GM12878 (cell line): Measurements from ENCODE around the gene CD86. TPM values are rescaled to one million over a fixed set of nuclear protein-coding genes. Genes with fewer than 3 reads are reported as not detected.

Experiments
- ATAC-seq: fragments of 200-7000 bp; cut with Tn5 transposase; 3 replicates; pipeline ENCODE4 v1.9.1; 2020; ENCODE audit warnings: mild to moderate bottlenecking, moderate library complexity
- BruUV-seq: library from RNA; stranded (reverse); fragments of 400-500 nt; replicated peaks from 2 replicates; lab custom pipeline; 2021; lab: Mats Ljungman, UMichigan
- CTCF ChIA-PET: fragments of 300-600 bp; sonication (Branson Sonifier 250); formaldehyde crosslinking; extraction: SDS; loops from one replicate; lab custom pipeline; 2021; ENCODE audit warnings: inconsistent platforms; lab: Yijun Ruan, JAX
- POLR2A ChIA-PET: fragments of 350-600 bp; formaldehyde crosslinking; extraction: SDS; loops from one replicate; lab custom pipeline; 2021; ENCODE audit warnings: inconsistent platforms; lab: Charles Lee
- RAD21 ChIA-PET: fragments of 300-600 bp; sonication (Branson Sonifier 250); formaldehyde crosslinking; loops from one replicate; lab custom pipeline; 2023; ENCODE audit warnings: antibody characterized with exemption; ENCODE audit not compliant: unreplicated experiment; lab: Charles Lee
- SMC1A ChIA-PET: fragments of 300-600 bp; sonication (Branson Sonifier 250); formaldehyde crosslinking; loops from one replicate; lab custom pipeline; 2023; ENCODE audit not compliant: unreplicated experiment, uncharacterized antibody; lab: Charles Lee
- DNase-seq: peaks from one replicate; pipeline ENCODE4 v3.0.0-alpha.2; 2011; ENCODE audit warnings: low read depth, low spot score
- FAIRE-seq: peaks from 3 replicates; lab custom pipeline; 2011; peaks lifted over from hg19 to GRCh38; lab: Jason Lieb, UNC
- H2AFZ ChIP-seq: 2 replicates; pipeline ENCODE4 v1.6.0; 2011; ENCODE audit warnings: low read depth, low read length, control low read depth; ENCODE audit not compliant: control insufficient read depth
- H3K27ac ChIP-seq: 2 replicates; pipeline ENCODE4 v1.5.1; 2011; ENCODE audit warnings: control low read depth; ENCODE audit not compliant: control insufficient read depth, insufficient read depth
- H3K27me3 ChIP-seq, 2 experiments: replicated peaks in 1 of 2; 2 replicates each; pipeline versions ENCODE4 v1.6.0 to v1.6.1; 2011; ENCODE audit warnings: low read length in 1 of 2; ENCODE audit not compliant: control insufficient read depth in 2 of 2, insufficient read depth in 2 of 2
- H3K36me3 ChIP-seq, 2 experiments: 2 replicates each; pipeline ENCODE4 v1.5.1; 2011; ENCODE audit warnings: low read length in 1 of 2; ENCODE audit not compliant: control insufficient read depth in 2 of 2, insufficient read depth in 2 of 2
- H3K4me1 ChIP-seq: 2 replicates; pipeline ENCODE4 v1.6.1; 2011; ENCODE audit warnings: mild to moderate bottlenecking, low read length, moderate library complexity, mixed read lengths; ENCODE audit not compliant: control insufficient read depth, insufficient read depth
- H3K4me2 ChIP-seq: 2 replicates; pipeline ENCODE4 v1.6.0; 2011; ENCODE audit warnings: control low read depth; ENCODE audit not compliant: control insufficient read depth, insufficient read depth
- H3K4me3 ChIP-seq: fragments of 200-600 bp; sonication (generic); 2 replicates; pipeline ENCODE4 v1.5.1; 2016
- H3K79me2 ChIP-seq: 2 replicates; pipeline ENCODE4 v1.6.0; 2011; ENCODE audit warnings: low read length; ENCODE audit not compliant: control insufficient read depth, insufficient read depth
- H3K9ac ChIP-seq: 2 replicates; pipeline ENCODE4 v1.8.0; 2011; ENCODE audit warnings: low read length, control low read depth, mixed read lengths; ENCODE audit not compliant: control insufficient read depth, insufficient read depth
- H3K9me3 ChIP-seq: replicated peaks from 3 replicates; pipeline ENCODE4 v1.5.1; 2011; ENCODE audit warnings: mild to moderate bottlenecking, low read length; ENCODE audit not compliant: control insufficient read depth, insufficient read depth
- H4K20me1 ChIP-seq: 2 replicates; pipeline ENCODE4 v1.6.0; 2011; ENCODE audit not compliant: control insufficient read depth, insufficient read depth
- IKZF1 ChIP-seq: fragments of 450-650 bp; conservative IDR thresholded peaks from 2 replicates; pipeline ENCODE4 v1.6.1; 2017; ENCODE audit warnings: antibody characterized with exemption, mild to moderate bottlenecking
- NBN ChIP-seq: fragments of 450-650 bp; IDR thresholded peaks from 2 replicates; pipeline ENCODE4 v1.6.1; 2016
- POU2F2 ChIP-seq: IDR thresholded peaks from 3 replicates; pipeline ENCODE4 v1.6.1; 2011; ENCODE audit warnings: low read depth, mild to moderate bottlenecking, low read length, borderline replicate concordance
- SMAD5 ChIP-seq: IDR thresholded peaks from 2 replicates; pipeline ENCODE4 v1.6.1; 2016; ENCODE audit warnings: antibody characterized with exemption, low read depth
- SPI1 ChIP-seq: IDR thresholded peaks from 2 replicates; pipeline ENCODE4 v1.6.1; 2011; ENCODE audit warnings: low read depth, mild to moderate bottlenecking, low read length, moderate library complexity, borderline replicate concordance; ENCODE audit not compliant: insufficient read depth
- TAF1 ChIP-seq: IDR thresholded peaks from 2 replicates; pipeline ENCODE4 v1.6.1; 2011; ENCODE audit warnings: mild to moderate bottlenecking, low read depth, low read length, borderline replicate concordance
- ZSCAN29 ChIP-seq: fragments of 450-650 bp; IDR thresholded peaks from 2 replicates; pipeline ENCODE4 v1.6.1; 2017; ENCODE audit warnings: mild to moderate bottlenecking, moderate library complexity
- WGBS: methylation state at CpG from one replicate; pipeline ENCODE4 v1.1.6; 2016; ENCODE audit warnings: low lambda C conversion rate; ENCODE audit not compliant: insufficient replicate concordance, insufficient coverage; ENCODE audit errors: missing lambda C conversion rate; 5-methylcytosine and 5-hydroxymethylcytosine counted together
- in situ Hi-C: fragments of 300-500 bp; cut with MboI; formaldehyde crosslinking; loops from 9 replicates; pipeline ENCODE4 v1.14.3; 2018; ENCODE audit warnings: mixed read lengths
- intact Hi-C: fragments of 100-400 bp; cut with micrococcal nuclease; formaldehyde crosslinking; loops from one replicate; pipeline ENCODE4 v1.14.2; 2022; ENCODE audit not compliant: unreplicated experiment
- polyA plus RNA-seq, 11 experiments: library from polyadenylated mRNA; depleted of rRNA in 4 of 11; unstranded in 6 of 11; stranded (reverse) in 5 of 11; fragments of >200 nt; fragmentation: Nextera tagmentation in 4 of 11; fragmentation: Illumina TruSeq in 1 of 11; extraction: Ambion mirVana in 4 of 11; extraction: Trizol in 1 of 11; gene quantifications; 1 replicate in 1 of 11; 2 replicates in 10 of 11; pipeline versions ENCODE4 v1.2.1 to v1.2.3, GENCODE V29; 2011 to 2016; ENCODE audit warnings: inconsistent platforms in 2 of 11, missing spikeins in 2 of 11, low read depth in 1 of 11
- total RNA-seq, 4 experiments: library from RNA; depleted of rRNA in 3 of 4; stranded (reverse); fragments of >200 nt in 3 of 4; fragmentation: Illumina TruSeq in 1 of 4; extraction: Trizol in 1 of 4; gene quantifications; 2 replicates each; pipeline versions ENCODE4 v1.2.1 to v1.2.3, GENCODE V29; 2013 to 2021
- TF ChIP-seq, protein P1 (sequence below): IDR thresholded peaks from 2 replicates; pipeline ENCODE4 v1.6.1; 2011; ENCODE audit warnings: borderline replicate concordance, low read depth, mild to moderate bottlenecking, moderate library complexity, mixed read lengths, low read length; ENCODE audit not compliant: insufficient read depth; ENCODE audit errors: extremely low read length
- TF ChIP-seq, protein P2 (sequence below): fragments of 450-650 bp; IDR thresholded peaks from 2 replicates; pipeline ENCODE4 v1.6.1; 2016; ENCODE audit warnings: mild to moderate bottlenecking
- TF ChIP-seq, protein P3 (sequence below): fragments of 450-650 bp; IDR thresholded peaks from 2 replicates; pipeline ENCODE4 v1.6.1; 2017; ENCODE audit warnings: antibody characterized with exemption, mild to moderate bottlenecking, moderate library complexity
- TF ChIP-seq, protein P4 (sequence below): IDR thresholded peaks from 2 replicates; pipeline ENCODE4 v1.6.1; 2012; ENCODE audit warnings: low read depth, low read length, improper control_type of control experiment

The CD86 gene
- total and polyA plus RNA-seq, 10 of the 15 experiments (the other 5 are each of a cell fraction or from before 2014, with no cell fraction given): 40.9 to 100 (median 55.5) TPM

DNA sequence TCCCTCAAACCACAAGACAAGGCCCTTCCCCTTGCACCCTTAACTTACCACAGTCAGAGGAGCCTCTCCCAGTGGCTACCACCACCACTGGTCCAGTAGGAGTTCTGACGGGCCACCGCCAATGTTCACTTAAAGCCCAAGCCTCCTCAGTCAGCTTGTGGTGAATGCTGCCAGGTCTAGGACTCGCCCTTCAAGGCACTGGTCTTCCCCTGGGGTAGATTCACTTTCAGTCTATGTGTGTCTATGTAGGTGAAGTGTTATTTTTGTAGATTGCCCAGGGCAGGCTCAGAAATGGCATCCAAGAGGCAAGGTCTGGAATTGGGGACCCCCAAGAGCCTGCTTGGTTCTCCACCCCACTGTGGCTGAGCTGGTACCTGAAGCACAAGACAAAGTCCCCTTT lies 112.9 kb downstream of the CD86 start:
- DNase-seq: no peak
- peak; percentile 84 for ATAC-seq
- 31% methylated on average over 3 of the region's 3 CpGs for WGBS
- ChIA-PET SMC1A (no interaction called here), CTCF (interaction anchor here (0.6 kb wide), 1 partner anchor 31 kb away, joined by 3 read pairs; no protein-coding TSS in a partner anchor), RAD21 (no interaction called here), POLR2A (no interaction called here)
- H3K4me2 ChIP-seq: no peak overlapping the region
- no peaks in the 10 kb centered on the region for H3K4me1 ChIP-seq
- TF ChIP-seq, protein P1, sequence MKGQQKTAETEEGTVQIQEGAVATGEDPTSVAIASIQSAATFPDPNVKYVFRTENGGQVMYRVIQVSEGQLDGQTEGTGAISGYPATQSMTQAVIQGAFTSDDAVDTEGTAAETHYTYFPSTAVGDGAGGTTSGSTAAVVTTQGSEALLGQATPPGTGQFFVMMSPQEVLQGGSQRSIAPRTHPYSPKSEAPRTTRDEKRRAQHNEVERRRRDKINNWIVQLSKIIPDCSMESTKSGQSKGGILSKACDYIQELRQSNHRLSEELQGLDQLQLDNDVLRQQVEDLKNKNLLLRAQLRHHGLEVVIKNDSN: no peak
- TF ChIP-seq SPI1: no peak
- TF ChIP-seq, protein P2, sequence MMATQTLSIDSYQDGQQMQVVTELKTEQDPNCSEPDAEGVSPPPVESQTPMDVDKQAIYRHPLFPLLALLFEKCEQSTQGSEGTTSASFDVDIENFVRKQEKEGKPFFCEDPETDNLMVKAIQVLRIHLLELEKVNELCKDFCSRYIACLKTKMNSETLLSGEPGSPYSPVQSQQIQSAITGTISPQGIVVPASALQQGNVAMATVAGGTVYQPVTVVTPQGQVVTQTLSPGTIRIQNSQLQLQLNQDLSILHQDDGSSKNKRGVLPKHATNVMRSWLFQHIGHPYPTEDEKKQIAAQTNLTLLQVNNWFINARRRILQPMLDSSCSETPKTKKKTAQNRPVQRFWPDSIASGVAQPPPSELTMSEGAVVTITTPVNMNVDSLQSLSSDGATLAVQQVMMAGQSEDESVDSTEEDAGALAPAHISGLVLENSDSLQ: no peak
- TF ChIP-seq NBN: no peak
- no peak for TF ChIP-seq SMAD5
- intact Hi-C loops: no loop called here
- no peak overlapping the region for H3K4me3 ChIP-seq
- no peaks in the 10 kb centered on the region for H4K20me1 ChIP-seq
- BruUV-seq: no TSS peak
- H3K79me2 ChIP-seq: no peaks in the 10 kb centered on the region
- no peak overlapping the region; the same call in 1 of the 2 replicates for H2AFZ ChIP-seq
- no peaks in the 10 kb centered on the region; the same call in 1 of the 3 replicates for H3K9me3 ChIP-seq
- H3K27ac ChIP-seq: no peak overlapping the region
- no peaks in the 10 kb centered on the region for H3K27me3 ChIP-seq
- FAIRE-seq: no peak
- H3K36me3 ChIP-seq: no peaks in the 10 kb centered on the region
- in situ Hi-C loops: no loop called here
- no peak overlapping the region for H3K9ac ChIP-seq

DNA sequence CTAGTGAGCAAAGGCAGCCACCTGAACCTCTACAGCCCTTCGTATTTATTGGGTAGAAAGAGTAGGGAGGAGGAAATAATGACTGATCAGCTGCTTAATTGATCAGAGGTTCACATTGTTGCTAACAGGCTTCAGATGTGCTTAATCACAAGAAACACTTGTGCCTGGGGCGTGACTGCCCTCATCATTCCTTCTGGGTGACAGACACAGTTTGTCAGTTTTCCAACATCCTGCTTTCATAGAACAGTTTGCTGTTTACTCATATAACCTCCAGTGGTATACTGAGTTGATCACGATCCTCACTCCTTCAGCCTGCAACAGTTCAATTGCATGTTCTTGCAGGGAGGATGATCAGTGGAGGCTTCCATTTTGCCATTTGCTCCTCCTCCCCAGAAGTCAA lies 114.7 kb downstream of the CD86 start:
- CTCF ChIA-PET: no interaction called here
- ATAC-seq: no peak
- H2AFZ ChIP-seq: no peak overlapping the region
- FAIRE-seq: no peak
- no peak for DNase-seq
- H3K9me3 ChIP-seq: peaks cover 3% of the 10 kb centered on the region; the same call in 2 of the 3 replicates
- H3K4me1 ChIP-seq: no peaks in the 10 kb centered on the region
- H3K9ac ChIP-seq: no peak overlapping the region
- H4K20me1 ChIP-seq: no peaks in the 10 kb centered on the region
- no peak overlapping the region for H3K4me2 ChIP-seq
- no TSS peak for BruUV-seq
- no peaks in the 10 kb centered on the region for H3K79me2 ChIP-seq
- no peaks in the 10 kb centered on the region for H3K27me3 ChIP-seq
- no peak overlapping the region for H3K4me3 ChIP-seq
- intact Hi-C loops (no loop called here), in situ Hi-C loops (no loop called here)
- H3K27ac ChIP-seq: no peak overlapping the region
- no peaks in the 10 kb centered on the region for H3K36me3 ChIP-seq
- RAD21 ChIA-PET: no interaction called here
- POLR2A ChIA-PET: no interaction called here
- SMC1A ChIA-PET: no interaction called here
- 55% methylated on average over 3 of the region's 3 CpGs for WGBS
- no peak for TF ChIP-seq IKZF1
- TF ChIP-seq POU2F2: no peak
- no peak for TF ChIP-seq TAF1
- no peak for TF ChIP-seq NBN
- no peak for TF ChIP-seq ZSCAN29
- TF ChIP-seq, protein P3, sequence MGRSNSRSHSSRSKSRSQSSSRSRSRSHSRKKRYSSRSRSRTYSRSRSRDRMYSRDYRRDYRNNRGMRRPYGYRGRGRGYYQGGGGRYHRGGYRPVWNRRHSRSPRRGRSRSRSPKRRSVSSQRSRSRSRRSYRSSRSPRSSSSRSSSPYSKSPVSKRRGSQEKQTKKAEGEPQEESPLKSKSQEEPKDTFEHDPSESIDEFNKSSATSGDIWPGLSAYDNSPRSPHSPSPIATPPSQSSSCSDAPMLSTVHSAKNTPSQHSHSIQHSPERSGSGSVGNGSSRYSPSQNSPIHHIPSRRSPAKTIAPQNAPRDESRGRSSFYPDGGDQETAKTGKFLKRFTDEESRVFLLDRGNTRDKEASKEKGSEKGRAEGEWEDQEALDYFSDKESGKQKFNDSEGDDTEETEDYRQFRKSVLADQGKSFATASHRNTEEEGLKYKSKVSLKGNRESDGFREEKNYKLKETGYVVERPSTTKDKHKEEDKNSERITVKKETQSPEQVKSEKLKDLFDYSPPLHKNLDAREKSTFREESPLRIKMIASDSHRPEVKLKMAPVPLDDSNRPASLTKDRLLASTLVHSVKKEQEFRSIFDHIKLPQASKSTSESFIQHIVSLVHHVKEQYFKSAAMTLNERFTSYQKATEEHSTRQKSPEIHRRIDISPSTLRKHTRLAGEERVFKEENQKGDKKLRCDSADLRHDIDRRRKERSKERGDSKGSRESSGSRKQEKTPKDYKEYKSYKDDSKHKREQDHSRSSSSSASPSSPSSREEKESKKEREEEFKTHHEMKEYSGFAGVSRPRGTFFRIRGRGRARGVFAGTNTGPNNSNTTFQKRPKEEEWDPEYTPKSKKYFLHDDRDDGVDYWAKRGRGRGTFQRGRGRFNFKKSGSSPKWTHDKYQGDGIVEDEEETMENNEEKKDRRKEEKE: no peak
- TF ChIP-seq, protein P4, sequence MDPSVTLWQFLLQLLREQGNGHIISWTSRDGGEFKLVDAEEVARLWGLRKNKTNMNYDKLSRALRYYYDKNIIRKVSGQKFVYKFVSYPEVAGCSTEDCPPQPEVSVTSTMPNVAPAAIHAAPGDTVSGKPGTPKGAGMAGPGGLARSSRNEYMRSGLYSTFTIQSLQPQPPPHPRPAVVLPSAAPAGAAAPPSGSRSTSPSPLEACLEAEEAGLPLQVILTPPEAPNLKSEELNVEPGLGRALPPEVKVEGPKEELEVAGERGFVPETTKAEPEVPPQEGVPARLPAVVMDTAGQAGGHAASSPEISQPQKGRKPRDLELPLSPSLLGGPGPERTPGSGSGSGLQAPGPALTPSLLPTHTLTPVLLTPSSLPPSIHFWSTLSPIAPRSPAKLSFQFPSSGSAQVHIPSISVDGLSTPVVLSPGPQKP: no peak
